Trophoblast cell (in vitro differentiated cells and primary cell): ENCODE measurements around the gene NAGPA.

Experiments used
- DNase-seq, 2 donors: peaks; one replicate each; pipeline ENCODE4 v3.0.0-alpha.2; 2016
- H2AFZ ChIP-seq: 2 replicates; pipeline ENCODE4 v1.6.1; 2013; ENCODE audit warnings: low read length, moderate library complexity, mild to moderate bottlenecking; ENCODE audit not compliant: insufficient read depth, poor library complexity
- H2AK5ac ChIP-seq: 2 replicates; pipeline ENCODE4 v1.6.1; 2013; ENCODE audit warnings: mild to moderate bottlenecking, low read length
- H2BK120ac ChIP-seq: 2 replicates; pipeline ENCODE4 v1.6.1; 2013; ENCODE audit warnings: low read length, mild to moderate bottlenecking, moderate library complexity; ENCODE audit not compliant: insufficient read depth, poor library complexity
- H2BK12ac ChIP-seq: 2 replicates; pipeline ENCODE4 v1.6.1; 2013; ENCODE audit warnings: mild to moderate bottlenecking, low read length, moderate library complexity
- H2BK5ac ChIP-seq: 2 replicates; pipeline ENCODE4 v1.6.1; 2013; ENCODE audit warnings: low read length, low read depth, moderate library complexity, mild to moderate bottlenecking; ENCODE audit not compliant: poor library complexity
- H3K14ac ChIP-seq: 2 replicates; pipeline ENCODE4 v1.6.1; 2013; ENCODE audit warnings: mild to moderate bottlenecking, low read length
- H3K18ac ChIP-seq: 2 replicates; pipeline ENCODE4 v1.6.1; 2013; ENCODE audit warnings: mild to moderate bottlenecking, low read length
- H3K23ac ChIP-seq: 2 replicates; pipeline ENCODE4 v1.6.1; 2013; ENCODE audit warnings: low read length
- H3K27ac ChIP-seq: 2 replicates; pipeline ENCODE4 v1.5.1; 2013; ENCODE audit warnings: low read depth, mild to moderate bottlenecking, inconsistent platforms, low read length, moderate library complexity
- H3K27me3 ChIP-seq: 2 replicates; pipeline ENCODE4 v1.6.1; 2013; ENCODE audit warnings: inconsistent platforms, mild to moderate bottlenecking, low read length, moderate library complexity; ENCODE audit not compliant: insufficient read depth
- H3K36me3 ChIP-seq, 2 experiments: 1 replicate in 1 of 2; 2 replicates in 1 of 2; pipeline ENCODE4 v1.6.1; 2013; ENCODE audit warnings: low read length in 2 of 2, mild to moderate bottlenecking in 2 of 2, moderate library complexity in 1 of 2; ENCODE audit not compliant: insufficient read depth in 2 of 2, control insufficient read depth in 1 of 2
- H3K4ac ChIP-seq: 2 replicates; pipeline ENCODE4 v1.6.1; 2013; ENCODE audit warnings: low read depth, mild to moderate bottlenecking, low read length, moderate library complexity
- H3K4me1 ChIP-seq, 2 experiments: 1 replicate in 1 of 2; 2 replicates in 1 of 2; pipeline ENCODE4 v1.6.1; 2013; ENCODE audit warnings: low read length in 2 of 2, mild to moderate bottlenecking in 2 of 2, moderate library complexity in 1 of 2; ENCODE audit not compliant: insufficient read depth in 2 of 2, control insufficient read depth in 1 of 2
- H3K4me2 ChIP-seq: 2 replicates; pipeline ENCODE4 v1.6.1; 2013; ENCODE audit warnings: inconsistent platforms, mild to moderate bottlenecking, low read length, moderate library complexity
- H3K4me3 ChIP-seq: 2 replicates; pipeline ENCODE4 v1.5.1; 2013; ENCODE audit warnings: mild to moderate bottlenecking, low read depth, low read length, inconsistent platforms
- H3K79me1 ChIP-seq: one replicate; pipeline ENCODE4 v1.6.1; 2013; ENCODE audit warnings: low read length
- H3K79me2 ChIP-seq: 2 replicates; pipeline ENCODE4 v1.6.1; 2013; ENCODE audit warnings: low read length, mild to moderate bottlenecking; ENCODE audit not compliant: control insufficient read depth, insufficient read depth, poor library complexity
- H3K9ac ChIP-seq: 2 replicates; pipeline ENCODE4 v1.6.1; 2013; ENCODE audit warnings: mild to moderate bottlenecking, low read length
- H3K9me3 ChIP-seq: 2 replicates; pipeline ENCODE4 v1.6.1; 2013; ENCODE audit warnings: low read depth, mild to moderate bottlenecking, control low read depth, inconsistent platforms, low read length; ENCODE audit not compliant: insufficient read depth
- H4K12ac ChIP-seq: 2 replicates; pipeline ENCODE4 v1.6.1; 2013; ENCODE audit warnings: low read depth, mild to moderate bottlenecking, low read length, moderate library complexity
- H4K8ac ChIP-seq: 2 replicates; pipeline ENCODE4 v1.6.1; 2013; ENCODE audit warnings: low read depth, mild to moderate bottlenecking, low read length, moderate library complexity
- H4K91ac ChIP-seq: one replicate; pipeline ENCODE4 v1.6.1; 2013; ENCODE audit warnings: low read depth, mild to moderate bottlenecking, low read length, moderate library complexity
- WGBS: extraction: QIAGEN DNeasy Blood & Tissue Kit; methylation state at CpG from one replicate; pipeline ENCODE4 v1.1.7; 2013; ENCODE audit warnings: missing lambda C conversion rate; ENCODE audit not compliant: insufficient read length, insufficient coverage; ENCODE audit errors: extremely low coverage; 5-methylcytosine and 5-hydroxymethylcytosine counted together

NAGPA gene

DNA sequence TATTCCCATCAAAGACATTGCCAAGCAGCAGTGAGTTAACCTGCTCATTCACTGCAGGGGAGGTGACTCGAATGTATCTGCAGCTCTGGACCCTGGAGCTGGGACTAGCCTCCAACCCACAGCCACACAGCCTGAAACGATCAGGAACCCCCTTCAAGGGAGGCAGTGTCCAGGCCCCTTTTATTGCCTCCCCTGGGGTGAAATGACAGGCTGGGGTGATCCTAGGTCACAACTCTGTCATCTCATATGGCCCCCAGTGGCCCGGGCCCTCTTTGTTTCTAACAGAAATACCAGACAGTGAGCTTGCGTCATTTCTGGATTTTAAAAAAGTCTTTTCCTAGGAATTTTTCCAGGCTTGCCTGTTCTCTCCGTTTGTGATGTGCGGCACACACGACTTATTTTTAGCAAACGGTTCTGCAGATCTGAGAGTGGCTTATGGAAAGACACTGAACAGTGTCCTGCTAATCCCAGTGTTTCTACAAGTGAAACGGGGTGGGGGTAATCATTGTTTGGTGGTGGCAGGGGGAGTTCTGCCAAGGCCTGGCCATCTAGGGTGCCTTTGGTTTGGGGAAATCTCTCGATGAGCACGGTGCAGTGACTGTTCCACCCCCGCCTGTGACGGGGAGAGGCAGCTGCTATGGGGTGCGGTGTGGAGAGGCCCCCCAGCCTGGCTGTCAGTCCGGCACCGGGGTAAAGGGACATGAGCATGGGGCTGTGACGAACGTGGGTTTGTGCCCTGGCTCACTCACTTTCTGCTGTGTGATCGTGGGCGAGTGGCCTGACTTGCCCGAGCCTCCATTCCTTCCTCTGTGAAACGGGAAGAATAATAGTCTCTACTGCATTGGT lies 27.2 kb downstream of the NAGPA start:
- Histone ChIP-seq H4K12ac (no peak overlapping the region), H3K4me2 (no peak overlapping the region), H3K4me3 (no peak overlapping the region), H3K4me1 (no peaks in the 10 kb centered on the region), H3K23ac (no peak overlapping the region), H3K18ac (no peak overlapping the region), H2BK120ac (no peak overlapping the region), H3K36me3 (no peaks in the 10 kb centered on the region), H3K27me3 (no peaks in the 10 kb centered on the region), H3K79me2 (no peaks in the 10 kb centered on the region), H3K79me1 (no peaks in the 10 kb centered on the region), H3K9ac (no peak overlapping the region), H3K14ac (no peak overlapping the region), H4K91ac (no peak overlapping the region), H3K9me3 (no peaks in the 10 kb centered on the region), H2AK5ac (no peak overlapping the region), H3K27ac (no peak overlapping the region), H4K8ac (no peak overlapping the region), H2BK12ac (no peak overlapping the region), H2AFZ (no peak overlapping the region), H3K4ac (no peak overlapping the region), H2BK5ac (no peak overlapping the region)
- DNase-seq, result no peak
- no CpG with 5 or more reads among the region's 22 CpGs for whole genome bisulfite sequencing

DNA sequence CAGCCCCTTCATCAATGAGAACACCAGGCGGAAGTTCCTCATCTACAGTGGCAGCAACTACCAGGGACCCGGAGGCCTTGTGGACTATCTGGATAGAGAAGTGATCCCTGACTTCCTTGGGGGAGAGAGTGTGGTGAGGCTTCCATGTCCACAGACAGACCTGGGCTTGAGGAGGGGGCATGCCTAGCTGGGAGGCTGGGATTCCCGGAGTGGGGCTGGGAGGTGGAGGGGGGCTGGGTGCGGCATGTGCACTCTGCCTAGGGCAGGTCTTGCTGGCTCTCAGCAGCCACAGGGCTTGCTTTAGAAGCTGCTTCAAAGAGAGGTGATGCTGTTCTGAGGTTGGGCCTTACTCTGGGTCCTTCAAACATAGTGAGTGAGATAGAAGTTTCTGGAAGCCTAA lies 27.8 kb downstream of the NAGPA start:
- Histone ChIP-seq H3K9ac (no peak overlapping the region), H3K27me3 (no peaks in the 10 kb centered on the region), H3K23ac (no peak overlapping the region), H4K91ac (no peak overlapping the region), H3K79me1 (no peaks in the 10 kb centered on the region), H3K4ac (no peak overlapping the region), H3K27ac (no peak overlapping the region), H3K4me1 (no peaks in the 10 kb centered on the region), H2AFZ (no peak overlapping the region), H3K36me3 (no peaks in the 10 kb centered on the region), H2AK5ac (no peak overlapping the region), H2BK5ac (no peak overlapping the region), H3K9me3 (no peaks in the 10 kb centered on the region), H3K79me2 (no peaks in the 10 kb centered on the region), H4K8ac (no peak overlapping the region), H4K12ac (no peak overlapping the region), H2BK120ac (no peak overlapping the region), H3K14ac (no peak overlapping the region), H3K4me2 (no peak overlapping the region), H3K4me3 (no peak overlapping the region), H2BK12ac (no peak overlapping the region), H3K18ac (no peak overlapping the region)
- WGBS, result no CpG with 5 or more reads among the region's 4 CpGs
- no peak for DNase-seq

DNA sequence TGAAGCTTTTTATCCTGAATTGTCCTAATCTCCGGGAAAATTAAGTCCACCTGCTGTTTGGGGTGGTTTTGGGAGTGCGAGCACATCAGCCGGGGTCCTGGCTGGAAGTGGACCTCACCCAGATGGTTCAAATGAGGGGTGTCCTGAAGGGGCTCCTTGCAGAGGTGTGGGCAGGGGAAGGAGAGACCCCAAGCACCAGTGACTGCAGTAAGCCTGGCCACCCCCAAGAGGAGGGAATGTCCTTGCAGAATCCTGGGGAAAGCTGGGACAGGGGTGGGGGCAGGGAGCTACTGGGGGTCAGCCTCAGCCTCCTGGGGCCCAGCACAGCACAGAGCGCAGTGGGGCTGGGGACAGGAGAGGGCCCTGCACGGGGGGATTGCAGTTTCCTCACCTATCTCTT lies 29.4 kb downstream of the NAGPA start:
- no peak overlapping the region for H2BK5ac ChIP-seq
- no peak overlapping the region for H3K27ac ChIP-seq
- H3K9ac ChIP-seq, result no peak overlapping the region
- no peak overlapping the region for H2BK120ac ChIP-seq
- H3K36me3 ChIP-seq, result no peaks in the 10 kb centered on the region
- no peak overlapping the region for H2AK5ac ChIP-seq
- H3K14ac ChIP-seq, result no peak overlapping the region
- no peak overlapping the region for H3K4ac ChIP-seq
- no peak overlapping the region for H3K23ac ChIP-seq
- H4K91ac ChIP-seq, result no peak overlapping the region
- H4K12ac ChIP-seq, result no peak overlapping the region
- no peaks in the 10 kb centered on the region for H3K79me1 ChIP-seq
- no CpG with 5 or more reads among the region's 5 CpGs for WGBS
- no peaks in the 10 kb centered on the region for H3K79me2 ChIP-seq
- no peak for DNase-seq
- no peak overlapping the region for H3K4me2 ChIP-seq
- H2AFZ ChIP-seq, result no peak overlapping the region
- H3K27me3 ChIP-seq, result no peaks in the 10 kb centered on the region
- H3K18ac ChIP-seq, result no peak overlapping the region
- no peaks in the 10 kb centered on the region for H3K9me3 ChIP-seq
- no peak overlapping the region for H4K8ac ChIP-seq
- H3K4me3 ChIP-seq, result no peak overlapping the region
- H3K4me1 ChIP-seq, result no peaks in the 10 kb centered on the region
- H2BK12ac ChIP-seq, result no peak overlapping the region

- Histone ChIP-seq H3K9ac (no peak overlapping the region), H2BK120ac (no peak overlapping the region), H3K4ac (no peak overlapping the region), H2AFZ (no peak overlapping the region), H4K12ac (no peak overlapping the region), H3K27ac (no peak overlapping the region), H3K18ac (no peak overlapping the region), H3K36me3 (no peaks in the 10 kb centered on the region), H2AK5ac (no peak overlapping the region), H3K79me2 (no peaks in the 10 kb centered on the region), H3K14ac (no peak overlapping the region), H3K4me1 (no peaks in the 10 kb centered on the region), H3K4me2 (no peak overlapping the region), H4K91ac (no peak overlapping the region), H2BK12ac (no peak overlapping the region), H3K27me3 (no peaks in the 10 kb centered on the region), H4K8ac (no peak overlapping the region), H3K23ac (no peak overlapping the region), H2BK5ac (no peak overlapping the region), H3K79me1 (no peaks in the 10 kb centered on the region), H3K9me3 (no peaks in the 10 kb centered on the region), H3K4me3 (no peak overlapping the region)
- WGBS, result no CpG with 5 or more reads among the region's 10 CpGs
- no peak for DNase-seq
Observed at GRCh38 chr16:5003828-5004227, 29.9 kb downstream of the NAGPA start.
